ENCODE results near the gene SNTG2. TPM values are rescaled to one million over a fixed set of nuclear protein-coding genes. Genes with fewer than 3 reads are reported as not detected.

The SNTG2 gene
- total and polyA plus RNA-seq, 2 donors (not counting 3 experiments of a cell fraction or from before 2014, with no cell fraction given), result not detected

DNA sequence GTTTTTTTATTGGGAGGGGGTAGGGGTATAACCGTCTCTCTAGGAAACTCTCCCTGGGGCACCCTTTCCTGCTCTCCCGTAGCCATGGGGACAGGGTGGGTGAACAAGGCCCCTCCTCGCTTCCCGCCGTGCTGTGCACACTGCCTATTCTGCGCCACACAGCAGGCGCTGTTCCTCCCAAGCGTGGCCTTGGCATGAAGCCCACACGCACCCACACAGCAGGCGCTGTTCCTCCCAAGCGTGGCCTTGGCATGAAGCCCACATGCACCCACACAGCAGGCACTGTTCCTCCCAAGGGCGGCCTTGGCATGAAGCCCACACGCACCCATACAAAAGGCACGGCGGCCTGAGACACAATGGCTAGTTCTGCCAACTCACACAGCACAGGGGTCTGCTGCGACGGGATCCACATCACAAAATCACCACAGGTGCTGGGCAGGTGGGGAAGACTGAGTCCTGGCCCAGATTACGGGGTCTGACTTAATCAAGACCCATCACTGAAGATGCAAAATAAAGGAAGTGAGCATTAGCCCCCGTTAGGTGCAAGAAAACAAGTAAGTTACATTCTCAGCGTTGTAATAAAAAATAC lies 416.0 kb downstream of the SNTG2 start:
- FAIRE-seq, result no peak

More for the DNA sequence above, 416.0 kb downstream of the SNTG2 start:
- POLR2A ChIA-PET, result no interaction called here
- Histone ChIP-seq H3K36me3 (ENCODE audit: control insufficient read depth in 2 of 2, extremely low read depth in 1 of 2, insufficient read depth in 2 of 2, low read length in 2 of 2) (no peaks in the 10 kb centered on the region), H3K9ac (replicated peaks; ENCODE audit: extremely low read depth, insufficient read depth, low read length) (no peak overlapping the region), H3K4me3 (replicated peaks in 1 of 3; ENCODE audit: insufficient read depth in 1 of 3, low read depth in 1 of 3, low read length in 3 of 3) (no peak overlapping the region), H3K4me1 (ENCODE audit: control insufficient read depth, extremely low read depth, insufficient read depth, low read length) (no peaks in the 10 kb centered on the region), H3K27me3 (ENCODE audit: control insufficient read depth in 2 of 2, insufficient read depth in 2 of 2, low read length in 2 of 2) (no peaks in the 10 kb centered on the region), H3K9me1 (replicated peaks; ENCODE audit: control insufficient read depth, extremely low read depth, insufficient read depth, low read length) (no peaks in the 10 kb centered on the region), H4K20me1 (replicated peaks; ENCODE audit: control insufficient read depth, extremely low read depth, insufficient read depth, low read length) (no peaks in the 10 kb centered on the region), H3K27ac (ENCODE audit: insufficient read depth, low read depth, low read length) (no peak overlapping the region), H3K4me2 (ENCODE audit: insufficient read depth, low read length) (no peak overlapping the region), H2AFZ (ENCODE audit: low read depth, low read length) (no peak overlapping the region), H3K79me2 (ENCODE audit: control insufficient read depth, insufficient read depth, low read length) (no peaks in the 10 kb centered on the region), H3K9me3 (replicated peaks; ENCODE audit: control insufficient read depth, insufficient read depth, low read length) (peaks cover 4% of the 10 kb centered on the region)
- dilution Hi-C loops (cut with MboI; ENCODE audit: extremely low pct_ligation_motif_present, low sequenced_read_pairs), result no loop called here
- DNase-seq (ENCODE audit: low read depth, low spot score), result no peak
- CTCF ChIA-PET, result no interaction called here
- intact Hi-C loops (cut with micrococcal nuclease), result no loop called here
- TF ChIP-seq GATA2 (IDR thresholded peaks at IDR 0.05; ENCODE audit: insufficient read depth, insufficient read length, low read depth, low read length) (no peak), EZH2 (IDR thresholded peaks at IDR 0.05; ENCODE audit: borderline replicate concordance, low read depth, low read length, severe bottlenecking) (no peak), MYC (IDR thresholded peaks at IDR 0.05; ENCODE audit: low read depth, low read length) (no peak), FOS (IDR thresholded peaks at IDR 0.05; ENCODE audit: borderline replicate concordance, insufficient read depth, low read length) (no peak), POLR2A (IDR thresholded peaks at IDR 0.05; ENCODE audit: low read depth, low read length) (no peak)
- TF ChIP-seq, protein P1, sequence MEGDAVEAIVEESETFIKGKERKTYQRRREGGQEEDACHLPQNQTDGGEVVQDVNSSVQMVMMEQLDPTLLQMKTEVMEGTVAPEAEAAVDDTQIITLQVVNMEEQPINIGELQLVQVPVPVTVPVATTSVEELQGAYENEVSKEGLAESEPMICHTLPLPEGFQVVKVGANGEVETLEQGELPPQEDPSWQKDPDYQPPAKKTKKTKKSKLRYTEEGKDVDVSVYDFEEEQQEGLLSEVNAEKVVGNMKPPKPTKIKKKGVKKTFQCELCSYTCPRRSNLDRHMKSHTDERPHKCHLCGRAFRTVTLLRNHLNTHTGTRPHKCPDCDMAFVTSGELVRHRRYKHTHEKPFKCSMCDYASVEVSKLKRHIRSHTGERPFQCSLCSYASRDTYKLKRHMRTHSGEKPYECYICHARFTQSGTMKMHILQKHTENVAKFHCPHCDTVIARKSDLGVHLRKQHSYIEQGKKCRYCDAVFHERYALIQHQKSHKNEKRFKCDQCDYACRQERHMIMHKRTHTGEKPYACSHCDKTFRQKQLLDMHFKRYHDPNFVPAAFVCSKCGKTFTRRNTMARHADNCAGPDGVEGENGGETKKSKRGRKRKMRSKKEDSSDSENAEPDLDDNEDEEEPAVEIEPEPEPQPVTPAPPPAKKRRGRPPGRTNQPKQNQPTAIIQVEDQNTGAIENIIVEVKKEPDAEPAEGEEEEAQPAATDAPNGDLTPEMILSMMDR (IDR thresholded peaks at IDR 0.05; ENCODE audit: extremely low read depth in 1 of 2, insufficient read depth in 1 of 2, low read depth in 1 of 2, low read length in 2 of 2), result no peak
- TF ChIP-seq, protein P2, sequence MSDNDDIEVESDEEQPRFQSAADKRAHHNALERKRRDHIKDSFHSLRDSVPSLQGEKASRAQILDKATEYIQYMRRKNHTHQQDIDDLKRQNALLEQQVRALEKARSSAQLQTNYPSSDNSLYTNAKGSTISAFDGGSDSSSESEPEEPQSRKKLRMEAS (IDR thresholded peaks at IDR 0.05; ENCODE audit: insufficient read depth, insufficient read length), result no peak
- BruUV-seq (replicated peaks), result no TSS peak
